ENCODE measurements around the gene EGLN2.

GRCh38 chr19:40776364-40776763 is 22.6 kb upstream of the EGLN2 start:
- no peak for TF ChIP-seq TAF1 (IDR thresholded peaks at IDR 0.05; ENCODE audit: low read depth)
- no peak for TF ChIP-seq TEAD4 (IDR thresholded peaks at IDR 0.05)
- no peak for TF ChIP-seq USF1 (IDR thresholded peaks at IDR 0.05)
- no peak for TF ChIP-seq REST (IDR thresholded peaks at IDR 0.05; ENCODE audit: low read depth)
- no peak for TF ChIP-seq EP300 (IDR thresholded peaks at IDR 0.05; ENCODE audit: borderline replicate concordance)

Measured in Ishikawa (cell line).